CD4-positive, alpha-beta memory T cell (primary cell): Measurements from ENCODE around the gene RNF157. TPM values are rescaled to one million over a fixed set of nuclear protein-coding genes. Genes with fewer than 3 reads are reported as not detected.

Source experiments
- CTCF ChIA-PET: fragments of 350-600 bp; sonication (Branson Sonifier 250); formaldehyde crosslinking; loops from one replicate; lab custom pipeline; 2021; ENCODE audit warnings: inconsistent platforms; ENCODE audit not compliant: partially characterized antibody; lab: Charles Lee
- POLR2A ChIA-PET: fragments of 350-600 bp; sonication (Branson Sonifier 250); formaldehyde crosslinking; loops from one replicate; lab custom pipeline; 2021; ENCODE audit not compliant: partially characterized antibody; lab: Charles Lee
- DNase-seq, 5 donors: peaks; one replicate each; pipeline versions ENCODE4 v3.0.0 to v3.0.0-alpha.2; 2020 to 2022; ENCODE audit warnings: mixed read lengths in 1 of 5
- H3K27ac ChIP-seq: one replicate; pipeline ENCODE4 v1.7.0; 2013; ENCODE audit warnings: low read depth, low read length
- H3K27me3 ChIP-seq: 2 replicates; pipeline ENCODE4 v1.7.0; 2013; ENCODE audit warnings: mild to moderate bottlenecking, low read length, moderate library complexity; ENCODE audit not compliant: insufficient read depth
- H3K36me3 ChIP-seq: 2 replicates; pipeline ENCODE4 v1.7.0; 2013; ENCODE audit warnings: mild to moderate bottlenecking, low read length, moderate library complexity; ENCODE audit not compliant: insufficient read depth
- H3K4me1 ChIP-seq: 2 replicates; pipeline ENCODE4 v1.7.0; 2013; ENCODE audit warnings: mild to moderate bottlenecking, low read length, moderate library complexity; ENCODE audit not compliant: insufficient read depth
- H3K4me3 ChIP-seq, 2 donors: one replicate each; pipeline ENCODE4 v1.7.0; 2013; ENCODE audit warnings: low read length in 2 of 2, mild to moderate bottlenecking in 1 of 2
- H3K9me3 ChIP-seq, 2 donors: one replicate each; pipeline ENCODE4 v1.7.0; 2013; ENCODE audit warnings: low read length in 2 of 2, control low read depth in 1 of 2; ENCODE audit not compliant: control insufficient read depth in 1 of 2
- H3K27ac Mint-ChIP-seq, 7 donors: one replicate each; pipeline ENCODE4 v1.8.0; 2020 to 2021; ENCODE audit warnings: mixed read lengths in 7 of 7, mild to moderate bottlenecking in 6 of 7, inconsistent platforms in 3 of 7, moderate library complexity in 3 of 7
- H3K27me3 Mint-ChIP-seq, 2 donors: one replicate each; pipeline ENCODE4 v1.8.0; 2020 to 2021; ENCODE audit warnings: mixed read lengths in 2 of 2
- H3K36me3 Mint-ChIP-seq, 2 donors: one replicate each; pipeline ENCODE4 v1.8.0; 2020 to 2021; ENCODE audit warnings: mixed read lengths in 2 of 2, inconsistent platforms in 1 of 2, mild to moderate bottlenecking in 1 of 2
- H3K4me1 Mint-ChIP-seq, 4 donors: one replicate each; pipeline ENCODE4 v1.8.0; 2020 to 2021; ENCODE audit warnings: mixed read lengths in 4 of 4, mild to moderate bottlenecking in 1 of 4
- H3K4me3 Mint-ChIP-seq, 8 donors: one replicate each; pipeline ENCODE4 v1.8.0; 2020 to 2021; ENCODE audit warnings: mixed read lengths in 8 of 8, mild to moderate bottlenecking in 7 of 8, moderate library complexity in 6 of 8, inconsistent platforms in 3 of 8
- H3K9me3 Mint-ChIP-seq, 8 donors: one replicate each; pipeline ENCODE4 v1.8.0; 2020 to 2021; ENCODE audit warnings: mixed read lengths in 8 of 8, mild to moderate bottlenecking in 5 of 8, inconsistent platforms in 3 of 8, moderate library complexity in 1 of 8
- intact Hi-C: fragments of 100-400 bp; cut with micrococcal nuclease; formaldehyde crosslinking; loops from one replicate; pipeline ENCODE4 v1.15.1; 2023
- polyA plus RNA-seq, 2 donors: library from polyadenylated mRNA; unstranded; fragments of 300-500 nt; fragmentation: Illumina TruSeq; gene quantifications; one replicate each; pipeline ENCODE4 v1.2.3, GENCODE V29; 2021
- total RNA-seq, 2 experiments: library from RNA; stranded (reverse); gene quantifications; one replicate each; pipeline ENCODE4 v1.2.3, GENCODE V29; 2021

The RNF157 gene
- total and polyA plus RNA-seq, 4 experiments from 2014 or later = 4.0 to 22.5 (median 20.0) TPM

GRCh38 chr17:76141212-76142038 lies 98.9 kb downstream of the RNF157 start, which contains the start of gene FOXJ1:
FOXJ1 (minus strand) TSS chr17:76141245; CDS start chr17:76140395, 850 bp downstream.
- H3K4me1 ChIP-seq = peaks cover 66% of the 10 kb centered on the region
- H3K9me3 ChIP-seq = no peaks in the 10 kb centered on the region
- CTCF ChIA-PET = interaction anchor here (0.9 to 18.1 kb wide), 5 partner anchors 10 to 138 kb away, joined by 3 to 214 read pairs (median 5); no protein-coding TSS in a partner anchor
- H3K27ac Mint-ChIP-seq = peak within 1 kb of the TSS; percentile 78 to 96 (median 85)
- peaks cover 4% of the 10 kb centered on the region for H3K27me3 ChIP-seq
- no peaks in the 10 kb centered on the region for H3K36me3 ChIP-seq
- POLR2A ChIA-PET = interaction anchor here (0.6 to 8.1 kb wide), 15 partner anchors 11 to 153 kb away, joined by 3 to 157 read pairs (median 4); partner anchors contain the start of gene UBALD2
- peak within 1 kb of the TSS; percentile 75 to 94 (median 84) for H3K4me3 Mint-ChIP-seq
- H3K27me3 Mint-ChIP-seq = peaks cover 3% of the 10 kb centered on the region in 2 donors
- H3K4me3 ChIP-seq = peak within 1 kb of the TSS; percentile 19 to 48
- H3K27ac ChIP-seq = no peak within 1 kb of the TSS
- DNase-seq = peak; percentile 90 to 93 (median 92)
- no peaks in the 10 kb centered on the region for H3K9me3 Mint-ChIP-seq
- H3K4me1 Mint-ChIP-seq = peaks cover 39 to 63% (median 50%) of the 10 kb centered on the region in 4 donors
- intact Hi-C loops = no loop called here
- no peaks in the 10 kb centered on the region for H3K36me3 Mint-ChIP-seq

DNA sequence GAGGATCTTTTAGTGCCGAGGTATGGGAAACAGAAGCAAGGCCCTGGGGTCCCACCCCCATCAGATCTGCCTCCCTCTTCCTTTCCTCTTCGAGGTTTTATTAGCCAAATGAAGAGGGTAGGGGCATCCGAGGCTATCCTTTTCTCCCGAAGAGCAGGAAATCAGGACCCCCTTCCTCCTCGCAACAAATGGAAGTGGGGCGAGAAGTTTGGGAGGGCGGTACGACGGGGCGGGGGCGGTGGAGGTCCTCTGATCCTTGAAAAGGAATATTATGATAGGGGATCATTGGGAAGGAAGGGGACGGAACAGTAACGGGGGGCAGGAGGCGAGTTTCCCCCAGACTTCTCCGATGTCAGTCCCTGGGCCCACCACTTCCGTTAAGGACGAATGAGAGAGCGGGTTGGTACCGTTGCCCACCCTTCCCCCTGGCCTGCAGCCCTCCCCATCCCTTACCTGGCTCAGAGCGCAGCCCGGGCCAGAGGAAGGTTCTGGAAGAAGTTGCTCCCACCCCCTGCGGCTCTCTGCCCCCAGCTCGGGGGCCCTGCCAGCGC lies 99.6 kb downstream of the RNF157 start:
- H3K27me3 ChIP-seq = peaks cover 4% of the 10 kb centered on the region
- peaks cover 59% of the 10 kb centered on the region for H3K4me1 ChIP-seq
- Mint-ChIP-seq H3K9me3 (no peaks in the 10 kb centered on the region), H3K36me3 (no peaks in the 10 kb centered on the region), H3K27ac (peak overlapping the region in 5 of 7 donors; percentile 46 to 83 (median 75)), H3K4me3 (peak overlapping the region; percentile 55 to 94 (median 84)), H3K27me3 (peaks cover 3% of the 10 kb centered on the region in 2 donors), H3K4me1 (peaks cover 34 to 56% (median 45%) of the 10 kb centered on the region in 4 donors)
- no peak overlapping the region for H3K27ac ChIP-seq
- intact Hi-C loops = loop anchor here (1.0 kb wide), 1 partner anchor 139 kb away; no protein-coding TSS in a partner anchor
- DNase-seq = no peak
- H3K9me3 ChIP-seq = no peaks in the 10 kb centered on the region
- POLR2A ChIA-PET = interaction anchor here (0.6 to 8.1 kb wide), 13 partner anchors 11 to 152 kb away, joined by 3 to 157 read pairs (median 4); partner anchors contain the start of gene UBALD2
- no peaks in the 10 kb centered on the region for H3K36me3 ChIP-seq
- CTCF ChIA-PET = interaction anchor here (0.8 to 18.1 kb wide), 4 partner anchors 10 to 139 kb away, joined by 3 to 214 read pairs (median 22); no protein-coding TSS in a partner anchor
- peak overlapping the region in 1 of 2 donors; percentile 48 for H3K4me3 ChIP-seq

DNA sequence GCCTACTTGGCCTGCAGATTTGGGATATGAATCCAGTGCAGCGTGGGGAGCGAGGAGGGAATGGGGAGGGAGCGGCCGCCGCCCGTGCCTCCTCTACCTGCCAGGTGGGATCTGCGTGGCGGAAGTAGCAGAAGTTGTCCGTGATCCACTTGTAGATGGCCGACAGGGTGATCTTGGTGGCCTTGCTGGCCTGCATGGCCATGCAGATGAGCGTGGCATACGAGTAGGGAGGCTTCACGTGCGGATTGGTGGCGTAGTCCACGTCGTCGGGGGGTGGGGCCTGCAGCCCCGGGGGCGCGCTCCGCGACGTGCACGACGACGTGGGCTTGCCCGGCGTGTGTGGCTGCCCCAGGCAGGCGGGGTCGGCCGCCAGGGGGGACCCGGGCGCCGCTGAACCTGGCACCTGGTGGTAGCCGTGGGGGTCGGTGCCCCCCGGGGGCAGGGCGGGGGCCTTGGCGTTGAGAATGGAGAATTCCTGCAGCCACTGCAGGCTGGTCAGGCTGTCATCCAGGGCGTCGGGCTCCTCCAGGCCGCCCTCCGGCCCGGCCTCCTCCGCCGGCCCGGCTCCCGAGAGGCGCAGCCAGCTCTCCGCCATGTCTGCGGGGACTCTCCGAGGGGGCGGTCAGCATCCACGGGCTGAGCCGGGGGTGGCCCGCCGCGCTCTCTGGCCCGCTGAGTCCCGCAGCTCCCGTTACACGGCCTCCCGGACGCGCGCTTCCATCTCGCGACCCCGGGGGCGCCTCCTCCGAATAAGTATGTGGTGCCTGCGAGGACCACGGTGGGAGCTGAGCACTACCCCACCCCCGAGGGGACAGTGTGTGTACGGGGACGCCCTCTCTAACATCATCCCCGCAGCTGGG lies 100.3 kb downstream of the RNF157 start:
- Mint-ChIP-seq H3K27ac (peak overlapping the region in 5 of 7 donors; percentile 46 to 83 (median 75)), H3K4me1 (peaks cover 30 to 53% (median 39%) of the 10 kb centered on the region in 4 donors), H3K36me3 (no peaks in the 10 kb centered on the region), H3K4me3 (peak overlapping the region; percentile 55 to 90 (median 84)), H3K9me3 (no peaks in the 10 kb centered on the region), H3K27me3 (peaks cover 3% of the 10 kb centered on the region in 2 donors)
- intact Hi-C loops = loop anchor here (1.0 kb wide), 1 partner anchor 139 kb away; no protein-coding TSS in a partner anchor
- H3K27me3 ChIP-seq = peaks cover 4% of the 10 kb centered on the region
- H3K4me3 ChIP-seq = peak overlapping the region in 1 of 2 donors; percentile 48
- DNase-seq = peak in 3 of 5 donors; percentile 24 to 35 (median 29)
- ChIA-PET CTCF (interaction anchor here (0.8 to 18.1 kb wide), 4 partner anchors 10 to 140 kb away, joined by 3 to 214 read pairs (median 22); no protein-coding TSS in a partner anchor), POLR2A (interaction anchor here (1.0 to 8.1 kb wide), 7 partner anchors 12 to 140 kb away, joined by 3 to 157 read pairs (median 11); partner anchors contain the start of gene UBALD2)
- H3K4me1 ChIP-seq = peaks cover 59% of the 10 kb centered on the region
- no peaks in the 10 kb centered on the region for H3K36me3 ChIP-seq
- no peaks in the 10 kb centered on the region for H3K9me3 ChIP-seq
- no peak overlapping the region for H3K27ac ChIP-seq

DNA sequence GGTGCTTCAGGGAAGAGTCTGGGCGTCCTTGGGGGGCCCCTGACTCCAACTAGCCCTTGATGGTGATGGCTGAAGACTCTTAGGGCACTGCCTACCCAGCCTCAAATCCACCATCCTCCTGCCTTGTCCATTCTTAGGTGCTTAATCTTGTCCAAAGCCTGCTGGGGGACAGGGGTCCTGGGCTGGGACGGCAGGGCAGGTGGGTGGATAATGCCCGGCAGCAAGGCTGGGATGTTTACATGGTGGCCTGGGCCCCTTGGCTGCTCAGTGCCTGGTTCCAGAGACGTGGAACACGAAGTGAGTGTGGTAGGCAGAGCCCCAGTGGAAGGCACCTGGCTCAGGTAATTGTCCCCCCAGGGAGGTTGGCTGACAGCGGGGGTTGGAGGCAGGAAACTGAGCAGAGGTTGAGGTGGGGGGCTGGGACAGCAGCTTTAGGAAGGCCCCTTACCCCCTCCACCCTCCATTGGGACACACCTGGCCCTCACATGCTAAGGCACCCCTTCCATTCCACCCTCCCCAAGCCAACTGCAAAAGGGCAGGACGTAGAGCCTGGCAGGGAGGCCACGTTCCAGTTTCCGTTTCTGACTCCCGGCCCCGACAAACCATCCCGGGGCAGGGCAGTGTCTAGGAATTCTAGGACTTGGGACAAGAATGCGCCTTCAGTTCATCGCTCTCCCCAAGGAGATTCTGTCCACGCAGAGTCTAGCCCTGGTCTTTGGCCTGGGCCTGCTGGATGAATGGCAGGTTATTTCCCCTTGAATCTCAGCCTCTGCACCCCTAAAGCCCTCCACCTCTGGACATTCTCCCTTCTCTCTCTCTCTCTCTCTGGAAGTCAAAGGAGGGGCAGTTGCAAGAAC lies 101.2 kb downstream of the RNF157 start:
- Histone ChIP-seq H3K4me3 (no peak overlapping the region), H3K36me3 (no peaks in the 10 kb centered on the region), H3K27me3 (peaks cover 4% of the 10 kb centered on the region), H3K27ac (no peak overlapping the region), H3K9me3 (no peaks in the 10 kb centered on the region), H3K4me1 (peaks cover 52% of the 10 kb centered on the region)
- Mint-ChIP-seq H3K9me3 (no peaks in the 10 kb centered on the region), H3K4me3 (peak overlapping the region in 2 of 8 donors; percentile 72 to 73), H3K4me1 (peaks cover 24 to 46% (median 33%) of the 10 kb centered on the region in 4 donors), H3K36me3 (no peaks in the 10 kb centered on the region), H3K27ac (peak overlapping the region in 2 of 7 donors; percentile 53 to 57), H3K27me3 (peaks cover 3% of the 10 kb centered on the region in 2 donors)
- DNase-seq = no peak
- intact Hi-C loops = no loop called here
- POLR2A ChIA-PET = interaction anchor here (0.9 kb wide), 1 partner anchor 82 kb away, joined by 3 read pairs; no protein-coding TSS in a partner anchor
- CTCF ChIA-PET = no interaction called here

- peaks cover 48% of the 10 kb centered on the region for H3K4me1 ChIP-seq
- CTCF ChIA-PET = no interaction called here
- no peaks in the 10 kb centered on the region for H3K36me3 ChIP-seq
- Mint-ChIP-seq H3K4me1 (peaks cover 23 to 45% (median 33%) of the 10 kb centered on the region in 4 donors), H3K36me3 (no peaks in the 10 kb centered on the region), H3K9me3 (no peaks in the 10 kb centered on the region), H3K4me3 (no peak overlapping the region), H3K27me3 (peaks cover 3% of the 10 kb centered on the region in 2 donors), H3K27ac (no peak overlapping the region)
- H3K27me3 ChIP-seq = peaks cover 4% of the 10 kb centered on the region
- POLR2A ChIA-PET = interaction anchor here (0.9 kb wide), 1 partner anchor 83 kb away, joined by 3 read pairs; no protein-coding TSS in a partner anchor
- intact Hi-C loops = no loop called here
- no peaks in the 10 kb centered on the region for H3K9me3 ChIP-seq
- H3K27ac ChIP-seq = no peak overlapping the region
- no peak overlapping the region for H3K4me3 ChIP-seq
- no peak for DNase-seq
Observed at GRCh38 chr17:76138234-76138895, 101.9 kb downstream of the RNF157 start.
